Coronary artery (tissue), 2 donors: ENCODE results near the gene RAP1GDS1.
"Not testable (repeated sequence)": the region's sequence is repeated elsewhere in the genome, so short reads cannot be mapped to it uniquely, and the experiment has no call there.

Source experiments
- DNase-seq: peaks from one replicate; pipeline ENCODE4 v3.0.0-alpha.2; 2017; ENCODE audit warnings: low spot score
- H3K27ac ChIP-seq, 2 donors: fragments of 200-600 bp; sonication (generic); one replicate each; pipeline ENCODE4 v1.5.1; 2016 to 2019
- H3K4me3 ChIP-seq: fragments of 200-600 bp; sonication (generic); 2 replicates; pipeline ENCODE4 v1.5.1; 2016; ENCODE audit warnings: mild to moderate bottlenecking, moderate library complexity
- TF ChIP-seq, protein P1 (sequence below): fragments of 200-600 bp; sonication (generic); IDR thresholded peaks from one replicate; pipeline ENCODE4 v1.5.1; 2019; ENCODE audit warnings: antibody characterized with exemption

RAP1GDS1 gene

GRCh38 chr4:98352940-98353339, 91.8 kb downstream of the RAP1GDS1 start:
- TF ChIP-seq, protein P1, sequence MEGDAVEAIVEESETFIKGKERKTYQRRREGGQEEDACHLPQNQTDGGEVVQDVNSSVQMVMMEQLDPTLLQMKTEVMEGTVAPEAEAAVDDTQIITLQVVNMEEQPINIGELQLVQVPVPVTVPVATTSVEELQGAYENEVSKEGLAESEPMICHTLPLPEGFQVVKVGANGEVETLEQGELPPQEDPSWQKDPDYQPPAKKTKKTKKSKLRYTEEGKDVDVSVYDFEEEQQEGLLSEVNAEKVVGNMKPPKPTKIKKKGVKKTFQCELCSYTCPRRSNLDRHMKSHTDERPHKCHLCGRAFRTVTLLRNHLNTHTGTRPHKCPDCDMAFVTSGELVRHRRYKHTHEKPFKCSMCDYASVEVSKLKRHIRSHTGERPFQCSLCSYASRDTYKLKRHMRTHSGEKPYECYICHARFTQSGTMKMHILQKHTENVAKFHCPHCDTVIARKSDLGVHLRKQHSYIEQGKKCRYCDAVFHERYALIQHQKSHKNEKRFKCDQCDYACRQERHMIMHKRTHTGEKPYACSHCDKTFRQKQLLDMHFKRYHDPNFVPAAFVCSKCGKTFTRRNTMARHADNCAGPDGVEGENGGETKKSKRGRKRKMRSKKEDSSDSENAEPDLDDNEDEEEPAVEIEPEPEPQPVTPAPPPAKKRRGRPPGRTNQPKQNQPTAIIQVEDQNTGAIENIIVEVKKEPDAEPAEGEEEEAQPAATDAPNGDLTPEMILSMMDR = no peak
- H3K27ac ChIP-seq = no peak overlapping the region
- H3K4me3 ChIP-seq = no peak overlapping the region
- DNase-seq = no peak

DNA sequence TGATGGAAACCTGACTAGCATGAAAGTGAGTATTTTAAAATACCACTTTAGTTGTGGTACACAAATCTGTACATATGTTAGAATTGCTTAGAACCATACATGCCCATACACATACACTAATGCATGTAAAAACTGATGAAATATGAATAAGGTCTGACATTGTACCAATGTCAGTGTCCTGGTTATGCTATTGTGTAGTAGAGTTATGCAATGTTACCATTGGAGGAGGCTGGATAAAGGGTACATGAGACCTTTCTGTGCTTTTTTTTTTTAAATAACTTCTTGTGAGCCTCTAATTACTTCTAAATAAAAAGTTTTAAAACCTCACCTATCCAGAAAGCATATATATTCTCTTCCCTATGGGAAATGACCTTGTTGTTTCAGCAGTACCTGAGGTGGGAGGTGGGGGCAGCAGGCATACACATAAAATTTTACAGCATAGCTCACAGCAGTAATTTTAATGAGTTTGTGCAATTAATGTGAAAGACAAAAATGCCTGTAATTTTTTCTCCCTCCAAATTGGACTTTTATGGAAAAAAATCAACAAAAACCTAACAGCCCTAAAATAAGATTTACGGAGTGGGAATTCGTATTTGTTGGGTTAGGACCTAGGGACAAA, 97.6 kb downstream of the RAP1GDS1 start:
- TF ChIP-seq, protein P1 = no peak
- no peak overlapping the region for H3K4me3 ChIP-seq
- DNase-seq = no peak
- no peak overlapping the region for H3K27ac ChIP-seq

DNA sequence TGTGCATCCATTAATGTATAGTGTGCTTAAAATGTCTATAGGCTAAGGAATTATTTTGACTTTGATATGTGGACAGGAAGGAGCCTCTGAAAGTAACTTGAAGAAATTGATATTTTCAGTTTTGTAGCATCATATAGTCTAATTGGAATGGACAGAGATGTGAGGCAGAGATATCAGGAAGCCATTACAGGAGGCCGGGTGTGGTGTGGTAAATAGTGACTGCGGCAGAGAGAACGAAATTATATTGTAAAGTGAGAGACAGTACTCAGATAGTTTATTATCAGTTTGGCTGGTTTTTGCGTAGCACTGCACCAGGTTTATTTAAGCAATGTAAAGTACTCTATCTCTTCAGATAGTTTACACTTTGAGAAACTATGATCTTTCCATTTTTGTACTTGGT, 98.5 kb downstream of the RAP1GDS1 start:
- H3K27ac ChIP-seq = no peak overlapping the region
- DNase-seq = no peak
- TF ChIP-seq, protein P1 = no peak
- H3K4me3 ChIP-seq = no peak overlapping the region

DNA sequence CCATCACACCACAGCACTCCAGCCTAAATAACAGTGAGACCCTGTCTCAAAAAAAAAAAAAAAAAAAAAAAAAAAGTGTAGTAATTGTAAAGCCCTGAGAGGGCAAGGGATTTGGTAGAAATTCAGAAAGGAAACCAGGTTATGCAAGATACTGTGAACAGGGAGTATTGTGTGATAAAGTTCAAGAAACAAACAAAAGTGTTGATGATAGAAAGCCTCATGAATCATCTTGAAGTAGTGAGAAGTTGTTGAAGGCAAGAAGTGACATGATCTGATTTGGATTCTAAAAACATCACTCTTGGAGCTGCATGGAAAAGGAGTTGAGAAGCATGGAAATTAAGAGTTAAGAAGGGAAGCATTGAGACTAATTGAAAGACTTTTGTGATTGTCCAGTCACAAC, 102.2 kb downstream of the RAP1GDS1 start:
- DNase-seq = no peak
- H3K4me3 ChIP-seq = no peak overlapping the region
- TF ChIP-seq, protein P1 = no peak
- H3K27ac ChIP-seq = no peak overlapping the region

DNA sequence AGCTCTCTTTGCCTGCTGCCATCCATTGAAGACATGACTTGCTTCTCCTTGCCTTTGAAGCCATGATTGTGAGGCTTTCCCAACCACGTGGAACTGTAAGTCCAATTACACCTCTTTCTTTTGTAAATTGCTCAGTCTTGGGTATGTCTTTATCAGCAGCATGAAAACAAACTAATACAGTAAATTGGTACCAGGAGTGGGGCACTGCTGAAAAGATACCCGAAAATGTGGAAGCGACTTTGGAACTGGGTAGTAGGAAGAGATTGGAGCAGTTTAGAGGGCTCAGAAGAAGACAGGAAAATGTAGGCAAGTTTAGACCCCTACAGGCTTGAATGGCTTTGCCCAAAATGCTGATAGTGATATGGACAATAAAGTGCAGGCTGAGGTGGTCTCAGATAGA, 105.1 kb downstream of the RAP1GDS1 start:
- H3K27ac ChIP-seq, DNase-seq, H3K4me3 ChIP-seq: not testable (repeated sequence)

DNA sequence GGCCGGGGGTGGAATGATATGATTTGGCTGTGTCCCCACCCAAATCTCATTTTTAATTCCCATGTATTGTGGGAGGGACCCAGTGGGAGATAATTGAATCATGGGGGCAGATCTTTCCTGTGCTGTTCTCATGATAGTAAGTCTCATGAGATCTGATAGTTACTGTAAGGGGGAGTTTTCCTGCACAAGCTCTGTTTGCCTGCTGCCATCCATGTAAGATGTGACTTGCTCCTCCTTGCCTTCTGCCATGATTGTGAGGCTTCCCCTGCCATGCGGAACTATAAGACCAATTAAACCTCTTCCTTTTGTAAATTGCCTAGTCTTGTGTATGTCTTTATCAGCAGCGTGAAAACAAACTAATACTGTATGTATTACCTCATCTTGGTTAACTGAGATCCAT, 106.8 kb downstream of the RAP1GDS1 start:
- H3K27ac ChIP-seq, H3K4me3 ChIP-seq, DNase-seq: not testable (repeated sequence)

GRCh38 chr4:98369322-98369721, 108.1 kb downstream of the RAP1GDS1 start:
- TF ChIP-seq, protein P1 = no peak
- Histone ChIP-seq H3K27ac (no peak overlapping the region), H3K4me3 (no peak overlapping the region)
- no peak for DNase-seq

- TF ChIP-seq, protein P1 = no peak
- H3K4me3 ChIP-seq = no peak overlapping the region
- no peak for DNase-seq
- H3K27ac ChIP-seq = no peak overlapping the region
These were observed 113.5 kb downstream of the RAP1GDS1 start for GRCh38 chr4:98374643-98375042.
